SK-N-SH treated with all-trans-retinoic acid at 6 μM for 48 hours (cell line): ENCODE data around the gene ZBED5.
A peak's percentile ranks its signal among the peaks of the same experiment; 100 is the strongest.
"Not testable (repeated sequence)": the region's sequence is repeated elsewhere in the genome, so short reads cannot be mapped to it uniquely, and the experiment has no call there.

Experiments used
- ATAC-seq: fragments of 200-7000 bp; cut with Tn5 transposase; 3 replicates; pipeline ENCODE4 v1.9.1; 2020; ENCODE audit warnings: mild to moderate bottlenecking, moderate library complexity
- ARNTL ChIP-seq: fragments of 450-650 bp; formaldehyde crosslinking; IDR thresholded peaks from 2 replicates; pipeline ENCODE4 v1.5.0; 2020; ENCODE audit warnings: low read depth, mild to moderate bottlenecking, moderate library complexity, borderline replicate concordance
- BACH2 ChIP-seq: fragments of 250-450 bp; sonication (Bioruptor Pico); IDR thresholded peaks from 2 replicates; pipeline ENCODE4 v1.9.0; 2021; ENCODE audit warnings: mild to moderate bottlenecking, borderline replicate concordance
- CREB5 ChIP-seq: fragments of 250-450 bp; sonication (Bioruptor Pico); IDR thresholded peaks from 2 replicates; pipeline ENCODE4 v1.5.1; 2020; ENCODE audit warnings: low read depth, mild to moderate bottlenecking, moderate library complexity
- CSDC2 ChIP-seq: fragments of 250-450 bp; sonication (Bioruptor Pico); IDR thresholded peaks from 2 replicates; pipeline ENCODE4 v1.5.0; 2020; ENCODE audit warnings: mild to moderate bottlenecking, moderate library complexity
- CSRNP3 ChIP-seq: fragments of 250-450 bp; sonication (Bioruptor Pico); IDR thresholded peaks from 2 replicates; pipeline ENCODE4 v1.5.1; 2021; ENCODE audit warnings: mild to moderate bottlenecking, moderate library complexity
- ESRRG ChIP-seq: fragments of 250-450 bp; sonication (Bioruptor Pico); IDR thresholded peaks from 2 replicates; pipeline ENCODE4 v1.6.1; 2021; ENCODE audit warnings: mild to moderate bottlenecking
- GLIS3 ChIP-seq: fragments of 250-450 bp; sonication (Bioruptor Pico); IDR thresholded peaks from 2 replicates; pipeline ENCODE4 v1.5.0; 2020; ENCODE audit warnings: mild to moderate bottlenecking, moderate library complexity
- ISL1 ChIP-seq: fragments of 250-450 bp; sonication (Bioruptor Pico); IDR thresholded peaks from 2 replicates; pipeline ENCODE4 v2.1.2; 2022; ENCODE audit warnings: mild to moderate bottlenecking, moderate library complexity
- OSR1 ChIP-seq: fragments of 250-450 bp; sonication (Bioruptor Pico); IDR thresholded peaks from 2 replicates; pipeline ENCODE4 v1.8.0; 2022; ENCODE audit warnings: moderate library complexity, mild to moderate bottlenecking, inconsistent platforms
- PATZ1 ChIP-seq: fragments of 250-450 bp; sonication (Bioruptor Pico); IDR thresholded peaks from 2 replicates; pipeline ENCODE4 v1.8.0; 2020; ENCODE audit warnings: mild to moderate bottlenecking, moderate library complexity, borderline replicate concordance
- POU6F1 ChIP-seq: fragments of 250-450 bp; sonication (Bioruptor Pico); IDR thresholded peaks from 2 replicates; pipeline ENCODE4 v1.8.0; 2021; ENCODE audit warnings: low read depth, mild to moderate bottlenecking, moderate library complexity, borderline replicate concordance
- RARB ChIP-seq: fragments of 250-450 bp; sonication (Bioruptor Pico); IDR thresholded peaks from 2 replicates; pipeline ENCODE4 v1.8.0; 2021; ENCODE audit warnings: mild to moderate bottlenecking, moderate library complexity
- SNAI2 ChIP-seq: fragments of 250-450 bp; sonication (Bioruptor Pico); IDR thresholded peaks from 2 replicates; pipeline ENCODE4 v1.5.0; 2020; ENCODE audit warnings: mild to moderate bottlenecking, moderate library complexity
- TSHZ2 ChIP-seq: fragments of 250-450 bp; sonication (Bioruptor Pico); IDR thresholded peaks from 2 replicates; pipeline ENCODE4 v1.5.0; 2020; ENCODE audit warnings: mild to moderate bottlenecking, moderate library complexity
- ZFP3 ChIP-seq: fragments of 250-450 bp; sonication (Bioruptor Pico); IDR thresholded peaks from 2 replicates; pipeline ENCODE4 v1.5.0; 2020; ENCODE audit warnings: mild to moderate bottlenecking, moderate library complexity
- ZFP30 ChIP-seq: fragments of 450-650 bp; formaldehyde crosslinking; IDR thresholded peaks from 2 replicates; pipeline ENCODE4 v1.5.0; 2022; ENCODE audit warnings: mild to moderate bottlenecking, moderate library complexity
- ZNF565 ChIP-seq: fragments of 450-650 bp; formaldehyde crosslinking; conservative IDR thresholded peaks from 2 replicates; pipeline ENCODE4 v1.5.0; 2020; ENCODE audit warnings: low read depth, mild to moderate bottlenecking, moderate library complexity
- ZNF70 ChIP-seq: fragments of 450-650 bp; formaldehyde crosslinking; IDR thresholded peaks from 2 replicates; pipeline ENCODE4 v1.5.0; 2020; ENCODE audit warnings: mild to moderate bottlenecking, moderate library complexity
- ZNF8 ChIP-seq: fragments of 450-650 bp; formaldehyde crosslinking; IDR thresholded peaks from 2 replicates; pipeline ENCODE4 v1.5.0; 2020; ENCODE audit warnings: mild to moderate bottlenecking, moderate library complexity

ZBED5 gene

GRCh38 chr11:10838083-10838482 is 19.8 kb downstream of the ZBED5 start:
- TF ChIP-seq ARNTL (CRISPR knock-in tag), result no peak
- no peak for TF ChIP-seq ZNF70 (CRISPR knock-in tag)
- TF ChIP-seq PATZ1 (CRISPR knock-in tag), result no peak
- TF ChIP-seq ISL1 (CRISPR knock-in tag), result no peak
- TF ChIP-seq POU6F1 (CRISPR knock-in tag), result no peak
- no peak for TF ChIP-seq OSR1 (CRISPR knock-in tag)
- TF ChIP-seq ZNF565 (CRISPR knock-in tag), result no peak
- no peak for TF ChIP-seq ESRRG (CRISPR knock-in tag)
- no peak for TF ChIP-seq ZFP3 (CRISPR knock-in tag)
- TF ChIP-seq RARB (CRISPR knock-in tag), result no peak
- TF ChIP-seq BACH2 (CRISPR knock-in tag), result no peak
- no peak for ATAC-seq

GRCh38 chr11:10836884-10837283 is 21.0 kb downstream of the ZBED5 start:
- ATAC-seq, result not testable (repeated sequence)
- 0 out of 2 replicates have a peak, but pooled peaks have one; percentile 36 for TF ChIP-seq ZNF8 (CRISPR knock-in tag)

- no peak for ATAC-seq
- TF ChIP-seq CSRNP3 (CRISPR knock-in tag), result no peak
- TF ChIP-seq OSR1 (CRISPR knock-in tag), result no peak
- no peak for TF ChIP-seq ZFP30 (CRISPR knock-in tag)
- TF ChIP-seq ZNF70 (CRISPR knock-in tag), result no peak
- no peak for TF ChIP-seq ZNF565 (CRISPR knock-in tag)
- TF ChIP-seq SNAI2, result no peak
- TF ChIP-seq CSDC2, result no peak
- TF ChIP-seq ZFP3 (CRISPR knock-in tag), result no peak
- TF ChIP-seq PATZ1 (CRISPR knock-in tag), result no peak
- TF ChIP-seq TSHZ2 (CRISPR knock-in tag), result no peak
Measured at GRCh38 chr11:10829139-10829538, 28.7 kb downstream of the ZBED5 start.

- ATAC-seq, result no peak
Measured at GRCh38 chr11:10828402-10828801, 29.5 kb downstream of the ZBED5 start.

More at GRCh38 chr11:10828402-10828801, 29.5 kb downstream of the ZBED5 start:
- TF ChIP-seq OSR1 (CRISPR knock-in tag) (no peak), CREB5 (CRISPR knock-in tag) (no peak), GLIS3 (CRISPR knock-in tag) (no peak), BACH2 (CRISPR knock-in tag) (no peak), ARNTL (CRISPR knock-in tag) (no peak), ZNF70 (CRISPR knock-in tag) (no peak), CSDC2 (no peak)
